HEK293 (cell line): Measurements from ENCODE around the gene PEPD.

Experiments
- CTCF ChIA-PET: fragments of 350-600 bp; formaldehyde crosslinking; extraction: SDS; loops from one replicate; lab custom pipeline; 2021; ENCODE audit warnings: antibody characterized with exemption; lab: Yijun Ruan, JAX
- POLR2A ChIA-PET: fragments of 300-600 bp; formaldehyde crosslinking; extraction: SDS; loops from one replicate; lab custom pipeline; 2020; ENCODE audit warnings: antibody characterized with exemption, inconsistent platforms; lab: Yijun Ruan, JAX
- H3K27ac ChIP-seq: fragments of 200-500 bp; sonication (Bioruptor generic); 2 replicates; pipeline ENCODE4 v1.5.1; 2014; ENCODE audit warnings: low read depth, low read length, control low read depth, inconsistent platforms; ENCODE audit errors: extremely low read depth
- H3K36me3 ChIP-seq, 2 experiments: fragments of 200-500 bp in 1 of 2; sonication (Bioruptor generic) in 1 of 2; 1 replicate in 1 of 2; 2 replicates in 1 of 2; pipeline ENCODE4 v1.5.1; 2014 to 2017; ENCODE audit warnings: inconsistent platforms in 2 of 2, low read length in 2 of 2; ENCODE audit not compliant: control insufficient read depth in 2 of 2, insufficient read depth in 1 of 2
- H3K4me1 ChIP-seq: fragments of 200-500 bp; sonication (Bioruptor generic); 2 replicates; pipeline ENCODE4 v1.5.1; 2014; ENCODE audit warnings: mild to moderate bottlenecking, low read length, inconsistent platforms; ENCODE audit not compliant: control insufficient read depth, insufficient read depth
- H3K4me3 ChIP-seq: 2 replicates; pipeline ENCODE4 v1.5.1; 2011; ENCODE audit warnings: low read depth, mild to moderate bottlenecking, control low read depth, low read length, moderate library complexity
- H3K9me3 ChIP-seq: fragments of 200-500 bp; sonication (Bioruptor generic); 2 replicates; pipeline ENCODE4 v1.5.1; 2014; ENCODE audit warnings: low read depth, low read length, inconsistent platforms; ENCODE audit not compliant: control insufficient read depth, insufficient read depth
- BCL11B ChIP-seq: fragments of 450-650 bp; formaldehyde crosslinking; IDR thresholded peaks from 2 replicates; pipeline ENCODE4 v1.5.1; 2016; ENCODE audit warnings: low read depth, missing biosample characterization, missing genetic modification characterization
- GLI2 ChIP-seq: fragments of 450-650 bp; formaldehyde crosslinking; IDR thresholded peaks from 2 replicates; pipeline ENCODE4; 2017; ENCODE audit warnings: missing biosample characterization, missing genetic modification characterization, low read depth, borderline replicate concordance
- GLIS1 ChIP-seq: fragments of 450-650 bp; formaldehyde crosslinking; IDR thresholded peaks from 2 replicates; pipeline ENCODE4 v1.5.1; 2016; ENCODE audit warnings: missing biosample characterization, missing genetic modification characterization
- KLF16 ChIP-seq: fragments of 450-650 bp; formaldehyde crosslinking; IDR thresholded peaks from 2 replicates; pipeline ENCODE4 v1.5.1; 2017; ENCODE audit warnings: missing biosample characterization, missing genetic modification characterization
- KLF17 ChIP-seq: fragments of 450-650 bp; formaldehyde crosslinking; IDR thresholded peaks from 2 replicates; pipeline ENCODE4 v1.5.1; 2016; ENCODE audit warnings: missing biosample characterization, missing genetic modification characterization
- TCF7L2 ChIP-seq: IDR thresholded peaks from 2 replicates; pipeline ENCODE4 v1.6.1; 2011; ENCODE audit warnings: low read depth, mild to moderate bottlenecking, inconsistent platforms, low read length, moderate library complexity, borderline replicate concordance
- ZBTB20 ChIP-seq: fragments of 450-650 bp; formaldehyde crosslinking; IDR thresholded peaks from 2 replicates; pipeline ENCODE4 v1.5.1; 2016; ENCODE audit warnings: missing biosample characterization, missing genetic modification characterization
- ZBTB21 ChIP-seq: fragments of 450-650 bp; formaldehyde crosslinking; IDR thresholded peaks from 2 replicates; pipeline ENCODE4 v1.5.1; 2017; ENCODE audit warnings: missing biosample characterization, missing genetic modification characterization
- ZFHX2 ChIP-seq: fragments of 450-650 bp; formaldehyde crosslinking; conservative IDR thresholded peaks from 2 replicates; pipeline ENCODE4 v1.5.1; 2016; ENCODE audit warnings: missing biosample characterization, missing genetic modification characterization
- ZFP41 ChIP-seq: fragments of 450-650 bp; formaldehyde crosslinking; IDR thresholded peaks from 2 replicates; pipeline ENCODE4 v1.5.1; 2016; ENCODE audit warnings: missing biosample characterization, missing genetic modification characterization, borderline replicate concordance
- ZFP69B ChIP-seq: fragments of 450-650 bp; formaldehyde crosslinking; IDR thresholded peaks from 2 replicates; pipeline ENCODE4 v1.5.1; 2016; ENCODE audit warnings: missing biosample characterization, missing genetic modification characterization
- ZNF121 ChIP-seq: fragments of 450-650 bp; formaldehyde crosslinking; IDR thresholded peaks from 2 replicates; pipeline ENCODE4 v1.5.1; 2016; ENCODE audit warnings: missing biosample characterization, missing genetic modification characterization
- ZNF146 ChIP-seq: fragments of 450-650 bp; formaldehyde crosslinking; IDR thresholded peaks from 2 replicates; pipeline ENCODE4 v1.5.1; 2016; ENCODE audit warnings: missing biosample characterization, missing genetic modification characterization
- ZNF558 ChIP-seq: fragments of 450-650 bp; formaldehyde crosslinking; IDR thresholded peaks from 2 replicates; pipeline ENCODE4 v1.5.1; 2016; ENCODE audit warnings: missing biosample characterization, missing genetic modification characterization
- ZNF571 ChIP-seq: fragments of 450-650 bp; formaldehyde crosslinking; IDR thresholded peaks from 2 replicates; pipeline ENCODE4 v1.5.0; 2017; ENCODE audit warnings: missing biosample characterization, missing genetic modification characterization
- ZNF600 ChIP-seq: fragments of 450-650 bp; formaldehyde crosslinking; IDR thresholded peaks from 2 replicates; pipeline ENCODE4 v1.5.1; 2016; ENCODE audit warnings: missing biosample characterization, missing genetic modification characterization
- ZNF621 ChIP-seq: fragments of 450-650 bp; formaldehyde crosslinking; IDR thresholded peaks from 2 replicates; pipeline ENCODE4 v1.5.1; 2017; ENCODE audit warnings: missing biosample characterization, missing genetic modification characterization
- ZNF624 ChIP-seq: fragments of 450-650 bp; formaldehyde crosslinking; IDR thresholded peaks from 2 replicates; pipeline ENCODE4 v1.5.1; 2017; ENCODE audit warnings: missing biosample characterization, missing genetic modification characterization
- ZNF629 ChIP-seq: fragments of 450-650 bp; formaldehyde crosslinking; IDR thresholded peaks from 2 replicates; pipeline ENCODE4 v1.5.1; 2017; ENCODE audit warnings: missing biosample characterization, missing genetic modification characterization
- ZNF664 ChIP-seq: fragments of 450-650 bp; formaldehyde crosslinking; IDR thresholded peaks from 2 replicates; pipeline ENCODE4 v1.5.1; 2016; ENCODE audit warnings: missing biosample characterization, missing genetic modification characterization
- ZNF692 ChIP-seq: fragments of 450-650 bp; formaldehyde crosslinking; IDR thresholded peaks from 2 replicates; pipeline ENCODE4 v1.5.1; 2016; ENCODE audit warnings: missing biosample characterization, missing genetic modification characterization
- ZSCAN16 ChIP-seq: fragments of 450-650 bp; formaldehyde crosslinking; IDR thresholded peaks from 2 replicates; pipeline ENCODE4 v1.5.1; 2016; ENCODE audit warnings: missing biosample characterization, missing genetic modification characterization
- TF ChIP-seq, protein P1 (sequence below): fragments of 450-650 bp; formaldehyde crosslinking; IDR thresholded peaks from 2 replicates; pipeline ENCODE4 v1.5.1; 2016; ENCODE audit warnings: missing biosample characterization, missing genetic modification characterization, low read depth
- TF ChIP-seq, protein P2 (sequence below): fragments of 450-650 bp; formaldehyde crosslinking; IDR thresholded peaks from 2 replicates; pipeline ENCODE4 v1.5.1; 2016; ENCODE audit warnings: missing biosample characterization, missing genetic modification characterization
- TF ChIP-seq, protein P3 (sequence below): fragments of 450-650 bp; formaldehyde crosslinking; IDR thresholded peaks from 2 replicates; pipeline ENCODE4 v1.5.1; 2016; ENCODE audit warnings: missing biosample characterization, missing genetic modification characterization

The PEPD gene

GRCh38 chr19:33350538-33351309 is 170.9 kb downstream of the PEPD start (continued):
- TF ChIP-seq ZFP69B (tag by site-specific recombination) (no peak), ZFP41 (tag by site-specific recombination) (0 out of 2 replicates have a peak, but pooled peaks have one; percentile 12), ZSCAN16 (tag by site-specific recombination) (no peak), ZNF558 (0 out of 2 replicates have a peak, but pooled peaks have one; percentile 47), ZBTB21 (tag by site-specific recombination) (peak; percentile 65; the same call in 1 of the 2 replicates), ZFHX2 (tag by site-specific recombination) (peak; percentile 90), TCF7L2 (no peak), BCL11B (no peak), GLI2 (tag by site-specific recombination) (no peak), ZNF624 (tag by site-specific recombination) (no peak), ZNF629 (tag by site-specific recombination) (peak; percentile 57; the same call in 1 of the 2 replicates), KLF17 (no peak), ZNF664 (tag by site-specific recombination) (no peak), ZNF692 (tag by site-specific recombination) (0 out of 2 replicates have a peak, but pooled peaks have one; percentile 34), ZNF600 (tag by site-specific recombination) (peak; percentile 70; the same call in 1 of the 2 replicates)
- TF ChIP-seq, protein P1, sequence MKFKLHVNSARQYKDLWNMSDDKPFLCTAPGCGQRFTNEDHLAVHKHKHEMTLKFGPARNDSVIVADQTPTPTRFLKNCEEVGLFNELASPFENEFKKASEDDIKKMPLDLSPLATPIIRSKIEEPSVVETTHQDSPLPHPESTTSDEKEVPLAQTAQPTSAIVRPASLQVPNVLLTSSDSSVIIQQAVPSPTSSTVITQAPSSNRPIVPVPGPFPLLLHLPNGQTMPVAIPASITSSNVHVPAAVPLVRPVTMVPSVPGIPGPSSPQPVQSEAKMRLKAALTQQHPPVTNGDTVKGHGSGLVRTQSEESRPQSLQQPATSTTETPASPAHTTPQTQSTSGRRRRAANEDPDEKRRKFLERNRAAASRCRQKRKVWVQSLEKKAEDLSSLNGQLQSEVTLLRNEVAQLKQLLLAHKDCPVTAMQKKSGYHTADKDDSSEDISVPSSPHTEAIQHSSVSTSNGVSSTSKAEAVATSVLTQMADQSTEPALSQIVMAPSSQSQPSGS (tag by site-specific recombination), result no peak

- no peak overlapping the region for H3K4me3 ChIP-seq
- H3K9me3 ChIP-seq, result no peaks in the 10 kb centered on the region; the same call in 1 of the 2 replicates
- peaks cover 21% of the 10 kb centered on the region for H3K4me1 ChIP-seq
- no peak overlapping the region for H3K27ac ChIP-seq
- H3K36me3 ChIP-seq, result no peaks in the 10 kb centered on the region; a peak in 1 of 3 replicates
- ChIA-PET CTCF (interaction anchor here (0.6 to 2.3 kb wide), 13 partner anchors 9 to 525 kb away, joined by 3 to 10 read pairs (median 4); no protein-coding TSS in a partner anchor), POLR2A (interaction anchor here (1.0 to 1.4 kb wide), 2 partner anchors 46 to 47 kb away, joined by 3 to 4 read pairs; partner anchors contain the start of gene CEBPA)
- TF ChIP-seq, protein P2, sequence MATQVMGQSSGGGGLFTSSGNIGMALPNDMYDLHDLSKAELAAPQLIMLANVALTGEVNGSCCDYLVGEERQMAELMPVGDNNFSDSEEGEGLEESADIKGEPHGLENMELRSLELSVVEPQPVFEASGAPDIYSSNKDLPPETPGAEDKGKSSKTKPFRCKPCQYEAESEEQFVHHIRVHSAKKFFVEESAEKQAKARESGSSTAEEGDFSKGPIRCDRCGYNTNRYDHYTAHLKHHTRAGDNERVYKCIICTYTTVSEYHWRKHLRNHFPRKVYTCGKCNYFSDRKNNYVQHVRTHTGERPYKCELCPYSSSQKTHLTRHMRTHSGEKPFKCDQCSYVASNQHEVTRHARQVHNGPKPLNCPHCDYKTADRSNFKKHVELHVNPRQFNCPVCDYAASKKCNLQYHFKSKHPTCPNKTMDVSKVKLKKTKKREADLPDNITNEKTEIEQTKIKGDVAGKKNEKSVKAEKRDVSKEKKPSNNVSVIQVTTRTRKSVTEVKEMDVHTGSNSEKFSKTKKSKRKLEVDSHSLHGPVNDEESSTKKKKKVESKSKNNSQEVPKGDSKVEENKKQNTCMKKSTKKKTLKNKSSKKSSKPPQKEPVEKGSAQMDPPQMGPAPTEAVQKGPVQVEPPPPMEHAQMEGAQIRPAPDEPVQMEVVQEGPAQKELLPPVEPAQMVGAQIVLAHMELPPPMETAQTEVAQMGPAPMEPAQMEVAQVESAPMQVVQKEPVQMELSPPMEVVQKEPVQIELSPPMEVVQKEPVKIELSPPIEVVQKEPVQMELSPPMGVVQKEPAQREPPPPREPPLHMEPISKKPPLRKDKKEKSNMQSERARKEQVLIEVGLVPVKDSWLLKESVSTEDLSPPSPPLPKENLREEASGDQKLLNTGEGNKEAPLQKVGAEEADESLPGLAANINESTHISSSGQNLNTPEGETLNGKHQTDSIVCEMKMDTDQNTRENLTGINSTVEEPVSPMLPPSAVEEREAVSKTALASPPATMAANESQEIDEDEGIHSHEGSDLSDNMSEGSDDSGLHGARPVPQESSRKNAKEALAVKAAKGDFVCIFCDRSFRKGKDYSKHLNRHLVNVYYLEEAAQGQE (tag by site-specific recombination), result 0 out of 2 replicates have a peak, but pooled peaks have one; percentile 5
- TF ChIP-seq ZNF571 (tag by site-specific recombination) (no peak), ZNF621 (tag by site-specific recombination) (no peak), KLF16 (tag by site-specific recombination) (no peak), ZBTB20 (no peak), GLIS1 (tag by site-specific recombination) (no peak), ZNF121 (tag by site-specific recombination) (peak; percentile 95), ZNF146 (tag by site-specific recombination) (no peak)
- TF ChIP-seq, protein P3, sequence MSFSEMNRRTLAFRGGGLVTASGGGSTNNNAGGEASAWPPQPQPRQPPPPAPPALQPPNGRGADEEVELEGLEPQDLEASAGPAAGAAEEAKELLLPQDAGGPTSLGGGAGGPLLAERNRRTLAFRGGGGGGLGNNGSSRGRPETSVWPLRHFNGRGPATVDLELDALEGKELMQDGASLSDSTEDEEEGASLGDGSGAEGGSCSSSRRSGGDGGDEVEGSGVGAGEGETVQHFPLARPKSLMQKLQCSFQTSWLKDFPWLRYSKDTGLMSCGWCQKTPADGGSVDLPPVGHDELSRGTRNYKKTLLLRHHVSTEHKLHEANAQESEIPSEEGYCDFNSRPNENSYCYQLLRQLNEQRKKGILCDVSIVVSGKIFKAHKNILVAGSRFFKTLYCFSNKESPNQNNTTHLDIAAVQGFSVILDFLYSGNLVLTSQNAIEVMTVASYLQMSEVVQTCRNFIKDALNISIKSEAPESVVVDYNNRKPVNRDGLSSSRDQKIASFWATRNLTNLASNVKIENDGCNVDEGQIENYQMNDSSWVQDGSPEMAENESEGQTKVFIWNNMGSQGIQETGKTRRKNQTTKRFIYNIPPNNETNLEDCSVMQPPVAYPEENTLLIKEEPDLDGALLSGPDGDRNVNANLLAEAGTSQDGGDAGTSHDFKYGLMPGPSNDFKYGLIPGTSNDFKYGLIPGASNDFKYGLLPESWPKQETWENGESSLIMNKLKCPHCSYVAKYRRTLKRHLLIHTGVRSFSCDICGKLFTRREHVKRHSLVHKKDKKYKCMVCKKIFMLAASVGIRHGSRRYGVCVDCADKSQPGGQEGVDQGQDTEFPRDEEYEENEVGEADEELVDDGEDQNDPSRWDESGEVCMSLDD, result no peak
Observed at GRCh38 chr19:33349319-33350289, 172.0 kb downstream of the PEPD start.
